Measurements from ENCODE around the gene UACA. TPM values are rescaled to one million over a fixed set of nuclear protein-coding genes. Genes with fewer than 3 reads are reported as not detected.

Gene UACA
- total RNA-seq, 2 experiments from 2014 or later, result 6.6 TPM

GRCh38 chr15:70651303-70651845, 112.0 kb downstream of the UACA start:
- ATAC-seq (no peak), DNase-seq (no peak)
- Mint-ChIP-seq H3K9me3 (ENCODE audit: low read depth) (no peaks in the 10 kb centered on the region), H3K4me1 (no peaks in the 10 kb centered on the region), H3K36me3 (ENCODE audit: low read depth) (no peaks in the 10 kb centered on the region), H3K27me3 (no peaks in the 10 kb centered on the region), H3K27ac (no peak overlapping the region), H3K4me3 (no peak overlapping the region)
- ChIA-PET POLR2A (no interaction called here), CTCF (interaction anchor here (1.1 kb wide), 1 partner anchor 10 kb away, joined by 4 read pairs; no protein-coding TSS in a partner anchor)
- intact Hi-C loops (cut with DNase I, micrococcal nuclease), result no loop called here

- no peaks in the 10 kb centered on the region for H3K36me3 Mint-ChIP-seq (ENCODE audit: low read depth)
- H3K27me3 Mint-ChIP-seq, result peaks cover 3% of the 10 kb centered on the region
- ChIA-PET CTCF (interaction anchor here (0.6 to 1.1 kb wide), 4 partner anchors 10 to 744 kb away, joined by 3 to 4 read pairs (median 3); no protein-coding TSS in a partner anchor), POLR2A (interaction anchor here (0.7 kb wide), 1 partner anchor 903 kb away, joined by 3 read pairs; no protein-coding TSS in a partner anchor)
- ATAC-seq (no peak), DNase-seq (no peak)
- no peaks in the 10 kb centered on the region for H3K4me1 Mint-ChIP-seq
- H3K4me3 Mint-ChIP-seq, result no peak overlapping the region
- H3K27ac Mint-ChIP-seq, result no peak overlapping the region
- intact Hi-C loops (cut with DNase I, micrococcal nuclease), result no loop called here
- H3K9me3 Mint-ChIP-seq (ENCODE audit: low read depth), result no peaks in the 10 kb centered on the region
These were observed 112.6 kb downstream of the UACA start for GRCh38 chr15:70650567-70651302.

- intact Hi-C loops (cut with DNase I, micrococcal nuclease), result no loop called here
- ChIA-PET CTCF (interaction anchor here (0.7 kb wide), 1 partner anchor 36 kb away, joined by 3 read pairs; no protein-coding TSS in a partner anchor), POLR2A (no interaction called here)
- Mint-ChIP-seq H3K27ac (no peak overlapping the region), H3K27me3 (peaks cover 3% of the 10 kb centered on the region), H3K4me3 (no peak overlapping the region), H3K36me3 (ENCODE audit: low read depth) (no peaks in the 10 kb centered on the region), H3K4me1 (no peaks in the 10 kb centered on the region), H3K9me3 (ENCODE audit: low read depth) (no peaks in the 10 kb centered on the region)
- ATAC-seq (no peak), DNase-seq (no peak)
These were observed 116.0 kb downstream of the UACA start for GRCh38 chr15:70647396-70647795.

- DNase-seq (no peak), ATAC-seq (no peak)
- no peaks in the 10 kb centered on the region for H3K9me3 Mint-ChIP-seq (ENCODE audit: low read depth)
- intact Hi-C loops (cut with DNase I, micrococcal nuclease), result no loop called here
- no peak overlapping the region for H3K4me3 Mint-ChIP-seq
- POLR2A ChIA-PET, result no interaction called here
- CTCF ChIA-PET, result no interaction called here
- no peaks in the 10 kb centered on the region for H3K36me3 Mint-ChIP-seq (ENCODE audit: low read depth)
- no peak overlapping the region for H3K27ac Mint-ChIP-seq
- no peaks in the 10 kb centered on the region for H3K4me1 Mint-ChIP-seq
- peaks cover 3% of the 10 kb centered on the region for H3K27me3 Mint-ChIP-seq
These were observed 117.2 kb downstream of the UACA start for GRCh38 chr15:70646169-70646568.

GRCh38 chr15:70643783-70644125, 119.6 kb downstream of the UACA start:
- CTCF ChIA-PET, result interaction anchor here (1.2 to 1.3 kb wide), 2 partner anchors 11 to 1144 kb away, joined by 3 to 5 read pairs; no protein-coding TSS in a partner anchor
- H3K4me1 Mint-ChIP-seq, result no peaks in the 10 kb centered on the region
- ATAC-seq (no peak), DNase-seq (no peak)
- POLR2A ChIA-PET, result no interaction called here
- H3K4me3 Mint-ChIP-seq, result no peak overlapping the region
- no peak overlapping the region for H3K27ac Mint-ChIP-seq
- H3K36me3 Mint-ChIP-seq (ENCODE audit: low read depth), result no peaks in the 10 kb centered on the region
- peaks cover 3% of the 10 kb centered on the region for H3K27me3 Mint-ChIP-seq
- H3K9me3 Mint-ChIP-seq (ENCODE audit: low read depth), result no peaks in the 10 kb centered on the region
- intact Hi-C loops (cut with DNase I, micrococcal nuclease), result no loop called here

GRCh38 chr15:70643106-70643782, 120.1 kb downstream of the UACA start:
- CTCF ChIA-PET, result interaction anchor here (0.6 to 1.3 kb wide), 3 partner anchors 11 to 1144 kb away, joined by 3 to 5 read pairs (median 4); no protein-coding TSS in a partner anchor
- Mint-ChIP-seq H3K4me1 (no peaks in the 10 kb centered on the region), H3K27me3 (peaks cover 3% of the 10 kb centered on the region), H3K36me3 (ENCODE audit: low read depth) (no peaks in the 10 kb centered on the region), H3K9me3 (ENCODE audit: low read depth) (no peaks in the 10 kb centered on the region), H3K4me3 (no peak overlapping the region), H3K27ac (no peak overlapping the region)
- intact Hi-C loops (cut with DNase I, micrococcal nuclease), result no loop called here
- POLR2A ChIA-PET, result interaction anchor here (0.6 kb wide), 1 partner anchor 54 kb away, joined by 3 read pairs; no protein-coding TSS in a partner anchor
- ATAC-seq, result no peak
- DNase-seq, result no peak

GRCh38 chr15:70636540-70637165, 126.7 kb downstream of the UACA start:
- H3K27ac Mint-ChIP-seq, result no peak overlapping the region
- ChIA-PET CTCF (no interaction called here), POLR2A (no interaction called here)
- H3K4me3 Mint-ChIP-seq, result no peak overlapping the region
- H3K36me3 Mint-ChIP-seq (ENCODE audit: low read depth), result no peaks in the 10 kb centered on the region
- H3K27me3 Mint-ChIP-seq, result no peaks in the 10 kb centered on the region
- no peak for ATAC-seq
- no peak for DNase-seq
- intact Hi-C loops (cut with DNase I, micrococcal nuclease), result no loop called here
- no peaks in the 10 kb centered on the region for H3K9me3 Mint-ChIP-seq (ENCODE audit: low read depth)
- peaks cover 12% of the 10 kb centered on the region for H3K4me1 Mint-ChIP-seq

GRCh38 chr15:70635895-70636294, 127.5 kb downstream of the UACA start:
- ChIA-PET CTCF (no interaction called here), POLR2A (no interaction called here)
- no peaks in the 10 kb centered on the region for H3K36me3 Mint-ChIP-seq (ENCODE audit: low read depth)
- peaks cover 12% of the 10 kb centered on the region for H3K4me1 Mint-ChIP-seq
- H3K9me3 Mint-ChIP-seq (ENCODE audit: low read depth), result no peaks in the 10 kb centered on the region
- intact Hi-C loops (cut with DNase I, micrococcal nuclease), result no loop called here
- H3K4me3 Mint-ChIP-seq, result no peak overlapping the region
- DNase-seq (no peak), ATAC-seq (no peak)
- no peak overlapping the region for H3K27ac Mint-ChIP-seq
- no peaks in the 10 kb centered on the region for H3K27me3 Mint-ChIP-seq

- Mint-ChIP-seq H3K4me1 (peaks cover 12% of the 10 kb centered on the region), H3K9me3 (ENCODE audit: low read depth) (no peaks in the 10 kb centered on the region), H3K27me3 (peaks cover 4% of the 10 kb centered on the region), H3K36me3 (ENCODE audit: low read depth) (no peaks in the 10 kb centered on the region), H3K27ac (no peak overlapping the region), H3K4me3 (no peak overlapping the region)
- CTCF ChIA-PET, result interaction anchor here (0.6 kb wide), 1 partner anchor 192 kb away, joined by 3 read pairs; no protein-coding TSS in a partner anchor
- ATAC-seq (no peak), DNase-seq (no peak)
- POLR2A ChIA-PET, result no interaction called here
- intact Hi-C loops (cut with DNase I, micrococcal nuclease), result no loop called here
These were observed 129.4 kb downstream of the UACA start for GRCh38 chr15:70633991-70634390.

- no peaks in the 10 kb centered on the region for H3K36me3 Mint-ChIP-seq (ENCODE audit: low read depth)
- no peak overlapping the region for H3K27ac Mint-ChIP-seq
- intact Hi-C loops (cut with DNase I, micrococcal nuclease), result no loop called here
- no peak overlapping the region for H3K4me3 Mint-ChIP-seq
- DNase-seq, result no peak
- H3K4me1 Mint-ChIP-seq, result peaks cover 12% of the 10 kb centered on the region
- ChIA-PET POLR2A (interaction anchor here (0.6 kb wide), 1 partner anchor 1076 kb away, joined by 6 read pairs; no protein-coding TSS in a partner anchor), CTCF (interaction anchor here (0.6 to 1.7 kb wide), 2 partner anchors 10 to 191 kb away, joined by 3 to 5 read pairs; no protein-coding TSS in a partner anchor)
- peaks cover 8% of the 10 kb centered on the region for H3K27me3 Mint-ChIP-seq
- H3K9me3 Mint-ChIP-seq (ENCODE audit: low read depth), result no peaks in the 10 kb centered on the region
- ATAC-seq, result no peak
These were observed 130.1 kb downstream of the UACA start for GRCh38 chr15:70633103-70633831.
